ENCODE results near the gene ACSS3.

DNA sequence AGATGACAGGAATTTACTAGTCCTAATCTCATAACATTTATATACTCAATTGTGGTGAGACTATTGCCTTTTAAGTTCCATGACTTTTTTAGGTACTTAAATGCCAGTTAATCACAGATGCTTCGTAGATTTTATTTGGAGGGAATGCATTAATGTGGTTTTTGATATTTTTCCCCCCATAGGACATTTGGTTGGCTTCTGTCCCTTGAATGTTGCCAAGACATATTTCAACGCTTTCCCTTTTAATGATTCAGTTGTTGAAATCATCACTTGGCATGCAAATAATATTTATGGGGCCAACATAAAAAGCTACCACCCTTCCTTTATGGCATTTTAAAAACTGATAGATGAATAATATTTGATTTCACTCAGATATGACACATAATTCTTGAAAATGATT, 172.1 kb downstream of the ACSS3 start:
- TF ChIP-seq POLR2AphosphoS5 (IDR thresholded peaks at IDR 0.05) (no peak), POLR2A (IDR thresholded peaks at IDR 0.05) (no peak), EP300 (IDR thresholded peaks at IDR 0.05) (no peak)
- TF ChIP-seq, protein P1, sequence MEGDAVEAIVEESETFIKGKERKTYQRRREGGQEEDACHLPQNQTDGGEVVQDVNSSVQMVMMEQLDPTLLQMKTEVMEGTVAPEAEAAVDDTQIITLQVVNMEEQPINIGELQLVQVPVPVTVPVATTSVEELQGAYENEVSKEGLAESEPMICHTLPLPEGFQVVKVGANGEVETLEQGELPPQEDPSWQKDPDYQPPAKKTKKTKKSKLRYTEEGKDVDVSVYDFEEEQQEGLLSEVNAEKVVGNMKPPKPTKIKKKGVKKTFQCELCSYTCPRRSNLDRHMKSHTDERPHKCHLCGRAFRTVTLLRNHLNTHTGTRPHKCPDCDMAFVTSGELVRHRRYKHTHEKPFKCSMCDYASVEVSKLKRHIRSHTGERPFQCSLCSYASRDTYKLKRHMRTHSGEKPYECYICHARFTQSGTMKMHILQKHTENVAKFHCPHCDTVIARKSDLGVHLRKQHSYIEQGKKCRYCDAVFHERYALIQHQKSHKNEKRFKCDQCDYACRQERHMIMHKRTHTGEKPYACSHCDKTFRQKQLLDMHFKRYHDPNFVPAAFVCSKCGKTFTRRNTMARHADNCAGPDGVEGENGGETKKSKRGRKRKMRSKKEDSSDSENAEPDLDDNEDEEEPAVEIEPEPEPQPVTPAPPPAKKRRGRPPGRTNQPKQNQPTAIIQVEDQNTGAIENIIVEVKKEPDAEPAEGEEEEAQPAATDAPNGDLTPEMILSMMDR (IDR thresholded peaks at IDR 0.05): no peak
